Measurements from ENCODE around the gene GRIP1. TPM values are rescaled to one million over a fixed set of nuclear protein-coding genes. Genes with fewer than 3 reads are reported as not detected.

The GRIP1 gene
- total RNA-seq, 1 experiment from 2014 or later, result 22.5 TPM

- Mint-ChIP-seq H3K9me3 (no peaks in the 10 kb centered on the region), H3K36me3 (no peaks in the 10 kb centered on the region), H3K27ac (peak overlapping the region; percentile 99), H3K4me3 (peak overlapping the region; percentile 66; the same call in 1 of the 2 replicates), H3K4me1 (peaks cover 82% of the 10 kb centered on the region), H3K27me3 (ENCODE audit: low read depth) (no peaks in the 10 kb centered on the region)
- ATAC-seq (peak; percentile 80), DNase-seq (ENCODE audit: low spot score) (no peak)
- TF ChIP-seq MAX (CRISPR knock-in tag; IDR thresholded peaks at IDR 0.05) (peak; percentile 14; the same call in 1 of the 2 replicates), FOXP4 (CRISPR knock-in tag; IDR thresholded peaks at IDR 0.05) (peak; percentile 81; the same call in 1 of the 2 replicates), IRF1 (CRISPR knock-in tag; IDR thresholded peaks at IDR 0.05) (no peak)
- POLR2A ChIA-PET, result interaction anchor here (0.7 kb wide), 1 partner anchor 48 kb away, joined by 3 read pairs; no protein-coding TSS in a partner anchor
- CTCF ChIA-PET, result interaction anchor here (0.7 kb wide), 2 partner anchors 49 to 145 kb away, joined by 3 read pairs; no protein-coding TSS in a partner anchor
These were observed 181.6 kb downstream of the GRIP1 start for GRCh38 chr12:66497008-66497897.

- Mint-ChIP-seq H3K4me3 (no peak overlapping the region), H3K4me1 (peaks cover 88% of the 10 kb centered on the region), H3K36me3 (no peaks in the 10 kb centered on the region), H3K27ac (peak overlapping the region; percentile 99), H3K27me3 (ENCODE audit: low read depth) (no peaks in the 10 kb centered on the region), H3K9me3 (no peaks in the 10 kb centered on the region)
- ChIA-PET POLR2A (interaction anchor here (0.7 kb wide), 1 partner anchor 47 kb away, joined by 3 read pairs; no protein-coding TSS in a partner anchor), CTCF (interaction anchor here (0.7 kb wide), 2 partner anchors 48 to 144 kb away, joined by 3 read pairs; no protein-coding TSS in a partner anchor)
- peak; percentile 19 for ATAC-seq
- TF ChIP-seq USF2 (CRISPR knock-in tag; IDR thresholded peaks at IDR 0.05), result peak; percentile 77
- peak; percentile 74 for TF ChIP-seq USF1 (CRISPR knock-in tag; IDR thresholded peaks at IDR 0.05)
- TF ChIP-seq ZBTB43 (CRISPR knock-in tag; IDR thresholded peaks at IDR 0.05), result no peak
- no peak for TF ChIP-seq GRHL2 (CRISPR knock-in tag; IDR thresholded peaks at IDR 0.05; ENCODE audit: insufficient replicate concordance, severe bottlenecking)
- TF ChIP-seq JAZF1 (CRISPR knock-in tag; IDR thresholded peaks at IDR 0.05), result no peak
- TF ChIP-seq ETV6 (CRISPR knock-in tag; IDR thresholded peaks at IDR 0.05), result peak; percentile 81
- no peak for DNase-seq (ENCODE audit: low spot score)
These were observed 182.3 kb downstream of the GRIP1 start for GRCh38 chr12:66496595-66496994.

GRCh38 chr12:66495709-66496108 is 183.2 kb downstream of the GRIP1 start:
- Mint-ChIP-seq H3K36me3 (peaks cover 2% of the 10 kb centered on the region; the same call in 1 of the 2 replicates), H3K9me3 (peaks cover 5% of the 10 kb centered on the region), H3K4me3 (no peak overlapping the region), H3K27ac (peak overlapping the region; percentile 99), H3K27me3 (ENCODE audit: low read depth) (no peaks in the 10 kb centered on the region; the same call in 1 of the 2 replicates), H3K4me1 (peaks cover 88% of the 10 kb centered on the region)
- CTCF ChIA-PET, result no interaction called here
- DNase-seq (ENCODE audit: low spot score) (no peak), ATAC-seq (no peak)
- POLR2A ChIA-PET, result no interaction called here
- no peak for TF ChIP-seq E2F1 (CRISPR knock-in tag; IDR thresholded peaks at IDR 0.05)
- TF ChIP-seq AR (CRISPR knock-in tag; IDR thresholded peaks at IDR 0.05), result no peak
- TF ChIP-seq CTCF (IDR thresholded peaks at IDR 0.05), result no peak
- TF ChIP-seq TEAD4 (CRISPR knock-in tag; IDR thresholded peaks at IDR 0.05), result no peak

All from WTC11 (cell line).